GM12892 (cell line): ENCODE results near the gene SLC66A1.

Experiments used
- POLR2AphosphoS5 ChIP-seq: IDR thresholded peaks from 2 replicates; pipeline ENCODE4 v1.6.1; 2011; ENCODE audit warnings: low read depth, low read length, control low read depth
- TAF1 ChIP-seq: IDR thresholded peaks from 2 replicates; pipeline ENCODE4 v1.6.1; 2011; ENCODE audit warnings: low read depth, mild to moderate bottlenecking, control low read depth, low read length, borderline replicate concordance

DNA sequence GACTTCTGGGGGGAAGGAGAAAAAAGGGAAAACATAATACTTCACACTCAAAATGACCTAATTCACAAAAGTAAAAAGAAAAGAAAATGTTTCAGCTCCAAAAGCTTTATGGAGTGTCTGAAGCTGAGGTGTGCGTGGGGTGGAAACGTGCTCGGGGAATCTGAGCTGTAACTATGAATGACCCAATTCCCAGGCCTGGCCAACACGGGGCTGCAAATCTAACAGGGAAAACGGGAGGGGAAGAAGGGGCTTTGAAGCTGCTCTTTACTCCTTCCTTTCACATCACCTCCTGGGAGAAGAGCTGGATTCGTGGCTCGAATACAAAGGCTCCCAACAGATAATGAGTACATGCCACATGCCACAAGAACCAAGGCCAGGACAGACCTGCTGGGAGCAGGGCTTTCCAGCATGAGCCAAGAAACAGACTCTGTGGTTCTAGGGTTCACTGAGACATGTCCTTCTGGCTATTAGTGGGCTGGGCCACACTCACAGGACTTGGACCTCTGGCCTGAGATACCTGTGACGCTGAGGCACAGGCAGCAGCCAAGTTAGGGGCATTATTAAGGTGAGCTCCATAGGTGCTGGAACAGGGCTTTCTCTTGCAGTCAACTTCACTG, 51.5 kb downstream of the SLC66A1 start:
- no peak for TF ChIP-seq POLR2AphosphoS5
- TF ChIP-seq TAF1 = no peak
